Dedifferentiated amniotic fluid mesenchymal stem cell (primary cell): Measurements from ENCODE around the gene RNF151.

Experiments
- DNase-seq: peaks from one replicate; pipeline ENCODE4 v3.0.0-alpha.2; 2016; ENCODE audit errors: extremely low spot score

Gene RNF151

DNA sequence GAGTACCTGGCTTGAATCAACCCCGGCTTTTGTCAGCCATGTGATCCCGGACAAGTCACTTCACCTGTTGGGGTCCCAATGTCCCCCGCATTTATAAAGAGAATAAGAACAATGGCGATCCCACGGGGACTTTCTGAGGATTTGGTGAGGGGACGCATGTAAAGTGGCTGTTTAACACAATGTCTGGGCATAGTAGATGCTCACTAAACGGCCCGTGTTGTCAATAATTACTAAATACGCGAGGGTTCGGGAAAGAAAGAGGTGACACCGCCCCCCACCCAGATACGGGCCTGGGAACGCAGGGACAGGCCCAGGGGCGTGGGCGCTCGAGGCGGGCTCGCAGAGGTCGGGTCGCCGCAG is 24.9 kb downstream of the RNF151 start:
- DNase-seq, result no peak

DNA sequence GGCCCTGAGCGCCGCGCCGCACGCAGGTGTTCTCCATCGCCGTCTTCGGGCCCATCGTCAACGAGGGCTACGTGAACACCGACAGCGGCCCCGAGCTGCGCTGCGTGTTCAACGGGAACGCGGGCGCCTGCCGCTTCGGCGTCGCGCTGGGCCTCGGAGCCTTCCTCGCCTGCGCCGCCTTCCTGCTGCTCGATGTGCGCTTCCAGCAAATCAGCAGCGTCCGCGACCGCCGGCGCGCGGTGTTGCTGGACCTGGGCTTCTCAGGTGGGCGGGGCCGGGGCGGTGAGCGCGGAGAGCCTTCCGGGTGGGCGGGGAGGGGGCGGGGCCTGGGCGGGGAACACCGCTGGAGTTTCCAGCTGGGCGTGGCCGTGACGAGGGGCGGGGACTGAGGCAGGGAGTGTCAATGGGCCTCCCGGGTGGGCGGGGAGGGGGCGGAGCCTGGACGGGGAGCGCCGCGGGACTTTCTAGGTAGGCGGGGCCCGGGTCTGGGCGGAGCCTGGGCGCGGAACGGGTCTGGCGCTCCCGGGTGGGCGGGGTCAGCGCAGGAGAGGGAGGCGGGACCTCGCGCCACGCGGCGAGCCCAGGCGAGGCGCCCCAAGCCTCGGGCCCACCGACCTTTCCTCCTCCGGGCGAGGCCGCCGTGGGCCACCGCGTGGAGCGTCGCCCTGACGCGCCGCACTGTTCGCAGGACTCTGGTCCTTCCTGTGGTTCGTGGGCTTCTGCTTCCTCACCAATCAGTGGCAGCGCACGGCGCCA is 25.5 kb downstream of the RNF151 start:
- peak; percentile 76 for DNase-seq

DNA sequence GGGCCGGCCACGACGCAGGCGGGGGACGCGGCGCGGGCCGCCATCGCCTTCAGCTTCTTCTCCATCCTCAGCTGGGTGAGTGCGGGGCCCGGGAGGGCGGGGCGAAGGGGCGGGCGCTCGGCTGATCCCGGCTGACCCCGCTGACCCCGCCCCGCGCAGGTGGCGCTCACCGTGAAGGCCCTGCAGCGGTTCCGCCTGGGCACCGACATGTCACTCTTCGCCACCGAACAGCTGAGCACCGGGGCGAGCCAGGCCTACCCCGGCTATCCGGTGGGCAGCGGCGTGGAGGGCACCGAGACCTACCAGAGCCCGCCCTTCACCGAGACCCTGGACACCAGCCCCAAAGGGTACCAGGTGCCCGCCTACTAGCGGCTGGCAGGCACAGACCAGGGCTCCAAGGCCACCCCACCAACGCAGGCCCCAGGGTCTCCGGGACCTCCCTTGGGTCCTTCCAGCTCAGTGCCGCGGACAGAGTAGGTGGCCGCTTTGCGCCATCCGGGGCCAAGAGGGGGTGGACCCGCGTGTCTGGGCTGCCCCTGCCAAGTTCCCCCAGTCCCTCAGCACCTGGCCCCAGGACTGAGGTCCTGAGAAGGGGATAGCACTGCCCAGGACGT is 26.2 kb downstream of the RNF151 start:
- DNase-seq, result no peak

DNA sequence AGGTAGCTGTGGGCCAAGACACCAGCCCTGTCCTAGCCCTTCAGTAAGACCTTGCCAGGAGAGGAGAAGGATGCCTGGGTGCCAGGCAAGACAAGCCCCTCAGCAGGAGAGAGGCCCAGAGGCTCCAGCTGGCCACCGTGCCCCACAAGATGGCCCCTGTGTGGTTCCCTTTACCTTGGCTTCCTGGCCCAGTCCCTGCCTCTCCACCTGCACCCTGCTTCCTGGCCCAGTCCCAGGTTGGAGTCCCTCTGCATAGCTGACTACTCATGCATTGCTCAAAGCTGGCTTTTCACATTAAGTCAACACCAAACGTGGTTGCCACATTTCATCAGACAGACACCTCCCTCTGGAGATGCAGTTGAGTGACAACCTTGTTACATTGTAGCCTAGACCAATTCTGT is 27.1 kb downstream of the RNF151 start:
- no peak for DNase-seq

DNA sequence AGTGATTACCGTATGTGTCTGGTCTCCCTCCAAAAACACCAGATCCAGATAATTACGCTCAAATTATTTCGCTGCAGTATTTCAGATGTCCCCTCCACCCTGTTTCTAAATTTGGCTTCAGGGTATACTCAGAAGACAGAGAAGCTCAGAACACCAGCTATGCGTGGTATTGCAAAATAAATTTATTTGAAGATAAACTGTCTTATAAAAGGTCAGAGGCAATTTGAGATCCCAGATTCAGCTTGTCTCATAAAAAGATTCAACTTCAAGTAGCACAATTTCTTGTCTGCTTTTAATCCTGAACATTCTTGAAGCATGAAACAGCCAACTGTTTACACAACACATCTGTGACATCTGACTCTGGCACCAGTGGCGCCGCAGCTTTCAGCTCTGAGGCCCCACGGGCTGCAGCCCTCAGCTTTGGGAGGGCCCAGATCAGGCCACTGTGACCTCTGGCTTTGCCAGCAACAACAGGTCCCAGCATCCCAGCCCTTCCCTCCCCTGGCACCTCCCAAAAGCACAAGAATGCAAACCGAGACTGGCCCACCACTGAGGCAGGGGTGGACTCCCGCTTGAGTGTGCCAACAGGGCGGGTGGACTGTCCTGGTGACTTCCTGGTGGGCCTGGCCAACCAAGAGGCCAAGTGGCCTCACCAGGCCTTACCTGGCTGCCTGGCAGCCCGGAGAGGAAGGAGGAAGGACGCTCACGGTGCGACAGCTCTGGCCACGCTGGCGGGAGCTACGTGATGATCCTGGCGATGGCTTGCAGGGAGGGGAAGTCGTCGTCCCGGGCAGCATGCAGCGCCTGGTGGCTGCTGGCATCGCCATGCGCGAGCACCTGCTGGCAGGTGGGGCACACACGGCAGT is 31.1 kb downstream of the RNF151 start:
- DNase-seq, result no peak

DNA sequence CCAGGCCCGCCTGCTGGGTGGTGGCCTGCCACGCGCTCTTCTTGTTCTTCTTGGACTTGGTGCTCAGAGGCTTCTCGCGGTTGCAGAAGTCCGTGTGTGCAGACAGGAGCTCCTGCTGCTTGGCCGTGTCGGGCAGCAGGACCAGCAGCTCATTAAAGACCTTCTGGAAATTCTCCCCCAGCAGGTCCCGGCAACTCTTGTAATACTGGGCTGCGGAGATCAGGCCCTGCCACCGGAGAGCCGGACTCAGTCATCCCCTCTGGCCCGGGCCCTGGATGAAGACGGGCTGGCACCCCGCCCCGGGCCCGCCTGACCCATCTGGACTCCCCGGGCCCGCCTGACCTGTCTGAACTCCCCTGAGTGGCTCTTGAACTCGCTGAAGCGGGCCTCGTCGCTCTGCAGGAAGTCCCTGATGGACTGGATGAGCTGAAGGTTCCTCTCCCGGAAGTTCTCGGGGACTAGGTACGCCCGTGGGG is 31.7 kb downstream of the RNF151 start:
- DNase-seq, result no peak

DNA sequence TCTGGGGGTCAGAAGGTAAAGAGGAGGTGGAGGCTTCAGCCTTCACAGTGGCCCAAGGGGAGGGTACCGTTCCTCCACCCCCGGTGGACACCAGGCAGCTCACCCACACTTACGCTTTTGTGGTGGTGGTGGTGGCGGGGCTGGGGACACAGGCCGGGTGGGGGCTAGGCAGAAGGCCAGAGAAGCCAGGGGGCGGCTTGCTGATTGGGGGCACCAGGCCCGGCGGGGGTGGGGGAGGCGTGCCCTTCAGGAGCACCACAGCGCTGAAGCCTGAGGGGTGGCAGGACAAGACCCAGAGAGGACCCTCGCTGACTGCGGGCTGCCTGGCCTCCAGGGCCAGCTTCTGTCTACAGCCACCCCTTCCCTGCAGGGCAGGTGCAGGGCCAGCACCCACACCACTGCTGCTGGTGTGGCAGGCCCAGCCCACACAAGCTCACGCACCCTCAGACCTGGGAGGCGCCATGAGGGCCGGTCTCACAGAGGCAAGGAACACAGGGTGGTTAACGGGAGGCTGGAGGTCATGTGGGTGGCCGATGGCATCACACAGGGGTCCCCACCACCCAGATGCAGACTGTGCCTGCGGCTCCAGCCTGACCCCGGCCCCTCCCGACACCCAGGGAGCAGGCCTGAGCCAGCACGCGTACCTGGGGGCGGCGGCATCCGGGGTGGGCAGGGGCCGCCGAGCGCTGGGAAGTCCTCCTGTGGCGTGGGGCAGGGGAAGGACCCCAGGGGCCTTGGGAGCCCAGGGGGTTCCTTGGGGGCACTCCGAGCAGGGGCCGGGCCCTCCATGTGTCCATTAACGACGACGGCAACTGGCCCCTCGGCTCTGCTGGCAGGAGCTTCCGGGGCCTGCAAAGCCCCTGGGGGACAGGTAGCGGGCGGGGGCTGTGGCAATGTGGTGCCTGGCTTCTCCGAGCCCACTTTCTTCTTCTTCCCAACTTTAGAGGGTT is 32.5 kb downstream of the RNF151 start:
- DNase-seq, result no peak

DNA sequence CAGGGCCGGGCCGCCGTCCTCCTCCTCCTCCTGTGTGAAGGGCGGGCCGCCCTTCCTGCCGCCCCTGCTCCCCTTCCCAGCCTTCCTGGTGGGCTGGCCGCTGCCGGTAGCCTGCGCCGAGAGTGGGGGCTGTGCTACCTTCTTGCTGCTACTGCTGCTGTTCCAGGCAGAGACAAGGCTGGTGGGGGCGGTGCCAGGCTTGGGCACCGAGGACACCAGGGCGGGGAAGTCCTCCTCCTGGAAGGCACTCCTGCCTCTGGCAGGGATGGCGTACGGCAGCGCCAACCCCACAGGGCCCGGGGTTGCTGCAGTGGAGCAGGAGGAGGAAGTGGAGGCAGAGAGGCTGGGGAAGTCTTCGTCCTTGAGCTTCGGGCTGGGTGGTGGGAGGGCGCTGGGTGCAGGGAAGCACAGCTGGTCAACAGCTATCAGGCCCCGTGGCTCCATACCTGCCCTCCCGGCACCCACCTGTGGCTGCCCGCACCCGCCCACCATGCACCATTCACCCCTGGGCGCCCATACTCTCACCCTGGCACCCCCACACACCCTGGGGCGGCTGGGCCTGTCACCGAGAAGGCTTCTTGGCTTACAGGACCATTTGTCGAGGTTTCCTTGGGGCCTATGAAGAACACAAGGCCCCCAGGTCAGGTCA is 33.3 kb downstream of the RNF151 start:
- no peak for DNase-seq

DNA sequence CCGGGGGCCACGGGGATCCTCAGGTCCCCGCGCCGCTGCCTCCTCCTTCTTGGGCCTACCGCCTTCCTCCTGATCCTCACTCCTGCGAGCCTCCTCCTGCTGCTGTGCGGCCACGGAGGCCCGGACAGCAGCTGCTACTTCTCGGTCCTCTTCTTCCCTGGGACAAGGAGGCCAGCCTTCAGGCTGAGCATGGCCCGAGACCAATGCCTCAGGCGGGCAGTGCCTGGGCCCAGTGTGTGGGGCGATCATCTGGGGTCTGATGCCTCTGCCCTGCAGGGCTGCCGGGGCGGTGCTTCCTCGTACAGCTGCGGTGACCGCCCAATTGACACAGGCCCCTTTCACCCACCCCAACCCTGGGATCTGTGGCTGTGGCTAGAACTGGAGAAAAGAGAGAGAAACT is 34.4 kb downstream of the RNF151 start:
- no peak for DNase-seq

DNA sequence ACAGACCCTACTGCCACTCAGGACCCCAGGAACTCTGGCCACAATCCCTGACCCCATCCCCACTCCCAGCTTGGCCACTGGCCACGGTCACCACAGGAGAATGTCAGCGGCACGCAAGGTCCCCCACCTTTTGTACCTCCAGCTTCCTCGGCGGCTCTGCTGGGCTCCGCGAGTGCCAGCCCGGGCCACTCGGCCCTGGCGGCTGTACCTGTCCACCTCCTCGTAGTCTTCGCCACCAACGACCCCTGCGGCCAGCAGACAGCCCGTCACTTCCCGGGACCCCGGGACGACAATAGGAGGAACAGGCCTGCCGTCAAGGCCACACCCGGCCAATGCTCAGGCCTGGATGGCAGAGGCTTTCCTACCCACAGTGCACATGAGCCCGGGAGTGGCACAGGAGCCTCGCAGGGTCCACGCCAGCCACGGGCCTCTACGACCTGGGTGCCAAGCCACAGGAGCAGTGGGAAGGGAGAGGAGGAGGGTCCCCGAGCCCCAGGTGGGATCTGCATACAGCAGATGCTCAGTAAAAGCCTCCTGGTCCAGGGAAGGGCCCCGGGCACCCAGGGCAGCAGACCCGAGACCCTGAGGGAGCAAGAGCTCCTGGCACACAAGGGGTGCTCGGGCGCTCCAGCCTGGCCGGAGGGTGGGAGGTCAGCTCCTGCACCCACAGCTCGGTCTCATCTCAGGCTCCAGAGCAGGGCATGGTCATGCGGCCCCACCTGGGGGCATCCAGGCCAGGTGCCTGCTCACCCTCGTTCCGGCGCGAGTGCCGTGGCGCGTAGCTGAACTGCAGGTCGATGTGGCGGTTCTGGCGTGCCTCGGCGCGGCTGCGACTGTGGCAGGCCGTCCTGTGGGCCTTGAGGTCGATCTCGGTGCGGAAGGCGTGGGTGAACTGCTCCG is 35.0 kb downstream of the RNF151 start:
- DNase-seq, result no peak

DNA sequence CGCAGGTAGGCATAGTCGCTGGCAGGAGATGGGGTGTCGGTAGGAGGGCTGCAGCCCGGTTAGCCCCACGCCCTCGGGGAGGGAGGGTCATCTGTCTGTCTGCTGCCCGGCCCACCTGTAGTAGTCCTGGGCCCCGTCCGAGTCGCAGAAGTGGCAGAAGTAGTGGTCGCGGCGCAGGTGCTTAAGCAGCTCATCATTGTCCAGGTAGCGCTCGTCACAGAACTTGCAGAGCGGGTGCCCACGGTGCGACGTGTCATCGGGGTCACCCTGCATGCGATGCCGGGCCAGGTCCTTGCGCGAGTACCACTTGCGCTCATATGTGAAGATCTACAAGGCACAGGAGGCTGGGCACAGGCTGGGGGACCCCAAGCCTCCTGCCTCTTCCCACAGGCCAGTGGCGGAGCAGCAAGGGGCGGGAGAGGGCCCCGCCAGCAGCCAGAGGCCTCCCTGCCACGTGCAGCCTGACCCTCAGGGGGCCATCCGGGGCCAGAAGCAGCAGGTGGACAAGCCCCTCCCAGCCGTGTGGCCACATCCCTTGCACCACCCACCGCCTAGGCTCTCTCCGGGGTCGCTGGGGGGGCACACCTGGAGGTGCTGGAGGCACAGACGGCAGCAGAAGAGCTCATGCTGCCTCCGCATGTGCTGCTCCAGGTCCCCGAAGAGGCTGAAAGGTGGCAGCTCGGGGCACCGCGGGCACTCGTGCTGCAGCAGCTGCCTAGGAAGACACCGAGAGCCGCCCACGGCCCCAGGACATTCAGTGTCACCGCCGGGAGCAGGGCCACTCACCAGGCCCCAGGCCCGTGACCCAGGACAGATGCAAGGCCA is 36.0 kb downstream of the RNF151 start:
- DNase-seq, result no peak

DNA sequence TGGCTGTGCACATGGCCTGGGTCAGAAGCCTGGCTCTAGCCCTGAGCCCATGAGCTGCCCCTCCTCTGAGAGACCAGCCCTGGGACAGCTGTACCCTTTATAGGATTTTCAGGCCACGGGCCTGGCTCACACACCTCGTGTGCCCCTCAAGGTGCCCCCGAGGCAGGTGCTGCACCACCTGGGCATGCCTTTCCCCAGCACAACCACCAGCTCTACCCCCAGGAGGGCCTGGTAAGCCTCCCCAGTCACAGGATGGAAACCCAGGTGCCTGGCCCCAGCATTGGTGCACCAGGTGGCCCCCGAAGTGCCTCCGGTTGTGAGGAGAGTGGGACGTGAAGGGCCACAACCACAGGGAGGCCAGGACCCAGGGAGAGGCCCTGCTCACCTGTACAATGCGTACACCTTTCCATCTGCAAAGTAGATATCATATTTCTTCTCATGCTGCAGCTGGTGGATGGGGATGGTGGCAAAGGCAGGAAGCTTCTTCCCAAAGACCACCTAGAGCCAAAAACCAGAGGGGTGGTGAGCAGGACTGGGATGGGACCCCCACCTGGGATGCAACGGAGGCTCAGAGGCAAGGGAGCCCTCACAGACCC is 36.7 kb downstream of the RNF151 start:
- no peak for DNase-seq

DNA sequence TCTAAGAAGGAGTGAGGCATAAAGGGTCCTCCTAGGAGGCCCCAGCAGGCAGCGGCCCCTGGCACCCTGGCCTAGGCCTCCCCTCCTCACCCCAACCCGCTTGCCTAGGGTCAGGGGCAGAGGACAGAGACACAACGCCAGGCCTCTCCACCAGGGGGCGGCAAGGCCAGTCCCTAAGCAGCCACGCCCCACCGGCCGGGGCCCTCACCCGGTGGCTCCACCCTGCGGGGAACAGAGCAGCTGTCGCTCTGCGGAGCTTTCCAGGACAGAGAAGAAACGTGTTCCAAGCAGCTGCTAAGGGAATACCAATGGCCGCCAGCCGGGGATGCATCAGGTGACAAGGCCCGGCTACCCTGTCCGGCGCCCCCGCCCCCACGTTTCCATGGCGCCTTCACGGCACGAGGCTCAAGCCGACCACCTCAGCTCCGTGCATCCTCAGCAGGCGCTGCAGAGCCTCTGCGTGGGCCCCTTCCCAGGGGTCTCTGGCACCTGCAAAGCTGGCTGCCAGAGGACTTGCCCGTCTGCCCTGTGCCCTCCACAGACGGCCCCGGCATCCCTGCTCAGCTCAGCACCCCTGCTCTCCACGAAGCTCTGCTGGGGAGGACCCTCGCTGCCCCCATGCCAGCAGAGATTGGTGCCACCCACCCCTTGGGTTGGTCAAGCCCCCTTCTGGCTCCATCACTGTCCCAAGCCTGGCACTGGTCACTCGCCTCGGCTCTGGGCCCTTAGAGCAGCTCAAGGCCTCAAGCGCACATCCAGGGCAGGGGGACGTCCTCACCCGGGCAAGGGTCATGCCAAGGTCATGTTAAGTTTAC is 37.4 kb downstream of the RNF151 start:
- DNase-seq, result peak; percentile 71

DNA sequence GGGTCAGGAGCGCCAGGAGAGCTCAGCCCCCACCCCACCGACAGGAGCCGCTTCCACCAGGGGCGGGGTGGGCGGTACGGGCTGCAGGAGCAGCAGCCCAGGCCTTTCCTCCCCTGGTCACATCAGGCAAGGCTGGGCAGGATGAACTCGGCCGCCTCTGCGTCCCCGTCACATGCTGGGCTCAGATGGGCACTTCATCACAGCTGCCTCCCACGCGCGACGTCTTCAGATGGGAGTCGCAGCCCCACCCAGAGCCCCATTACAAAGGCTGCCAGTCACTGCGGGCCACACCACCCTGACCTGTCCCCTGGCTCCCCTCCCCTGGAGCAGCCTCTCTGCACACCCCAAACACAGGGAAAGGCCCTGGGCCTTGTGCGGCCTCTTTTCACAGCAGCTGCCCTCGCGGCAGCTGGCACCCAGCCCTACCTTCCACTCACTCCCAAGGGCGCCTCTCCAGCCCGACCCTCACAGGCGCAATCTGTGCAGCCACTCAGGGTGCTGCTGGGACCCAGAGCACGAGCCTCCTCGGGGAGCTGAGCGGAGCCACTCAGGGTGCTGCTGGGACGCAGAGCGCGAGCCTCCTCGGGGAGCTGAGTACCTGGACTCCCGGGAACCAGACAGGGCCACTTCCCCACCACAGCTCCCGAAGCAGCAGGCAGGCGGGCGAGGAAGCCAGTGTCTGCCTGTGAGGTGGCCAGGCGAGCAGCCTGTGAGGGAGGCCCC is 38.3 kb downstream of the RNF151 start:
- no peak for DNase-seq

DNA sequence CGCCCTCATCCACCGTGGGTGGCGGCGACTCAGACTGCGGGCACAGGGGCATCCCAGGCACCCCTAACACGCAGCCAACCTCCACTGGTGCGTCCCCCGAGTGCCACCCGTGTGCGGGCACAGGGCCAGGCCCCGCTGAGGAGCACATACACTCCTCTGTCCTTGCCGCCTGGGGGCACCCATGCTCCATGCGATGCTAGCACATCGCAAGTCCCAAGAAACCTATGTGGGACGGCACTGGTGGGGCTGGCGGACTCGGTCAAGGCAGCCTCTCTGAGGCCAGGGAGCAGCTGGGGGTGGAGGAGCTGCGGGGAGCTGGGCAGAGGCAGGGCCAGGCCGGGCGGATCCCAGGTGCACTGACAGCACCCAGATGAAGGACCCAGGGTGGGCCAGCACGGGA is 39.0 kb downstream of the RNF151 start:
- no peak for DNase-seq

DNA sequence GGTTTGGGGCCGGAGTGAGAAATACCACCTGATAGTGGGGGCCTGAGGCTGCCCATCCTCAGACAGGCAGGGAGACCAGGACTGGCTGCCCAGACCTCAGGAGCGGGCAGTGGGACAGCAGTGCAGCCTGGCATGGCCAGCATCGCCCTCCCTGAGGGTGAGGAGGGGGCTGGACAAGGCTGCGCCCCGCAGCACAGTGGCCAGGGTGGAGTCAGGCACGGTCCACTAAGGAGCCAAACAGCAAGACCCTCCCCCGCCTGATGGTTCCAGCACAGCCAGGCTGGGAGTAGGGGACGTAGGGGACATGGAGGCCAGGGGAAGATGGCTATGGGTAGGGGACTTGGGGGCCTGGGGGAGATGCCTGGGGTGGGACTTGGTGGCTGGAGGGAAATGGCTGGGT is 39.7 kb downstream of the RNF151 start:
- no peak for DNase-seq
